Vagina (tissue), 2 donors: Measurements from ENCODE around the gene OSBP2.

Experiments used
- CTCF ChIP-seq, 3 experiments: fragments of 450-650 bp in 2 of 3; fragments of 200-600 bp in 1 of 3; sonication (generic) in 1 of 3; IDR thresholded peaks; one replicate each; pipeline ENCODE4 v1.5.1; 2017 to 2019; ENCODE audit warnings: antibody characterized with exemption in 3 of 3, mild to moderate bottlenecking in 2 of 3, moderate library complexity in 2 of 3
- POLR2AphosphoS5 ChIP-seq, 2 donors: sonication (generic); formaldehyde crosslinking; IDR thresholded peaks; one replicate each; pipeline ENCODE4 v1.9.0; 2017; ENCODE audit warnings: antibody characterized with exemption in 2 of 2, mild to moderate bottlenecking in 2 of 2, low read depth in 1 of 2; ENCODE audit not compliant: insufficient read depth in 1 of 2

- TF ChIP-seq POLR2AphosphoS5 (IDR thresholded peaks at IDR 0.05; ENCODE audit: insufficient read depth in 1 of 2, low read depth in 1 of 2) (peak; percentile 52 to 58), CTCF (IDR thresholded peaks at IDR 0.05) (no peak)
These were observed 227.5 kb downstream of the OSBP2 start for GRCh38 chr22:30922151-30922611.
